SU-DHL-6 (cell line): Measurements from ENCODE around the gene TRIB2.

Experiments used
- EZH2phosphoT487 ChIP-seq: fragments of 200-600 bp; sonication (generic), shearing (Covaris generic); conservative IDR thresholded peaks from 2 replicates; pipeline ENCODE4 v1.6.1; 2018; ENCODE audit warnings: mild to moderate bottlenecking, antibody characterized with exemption, low read length, moderate library complexity, mixed read lengths
- TF ChIP-seq, protein P1 (sequence below): fragments of 200-600 bp; sonication (generic); IDR thresholded peaks from one replicate; pipeline ENCODE4 v1.5.1; 2017; ENCODE audit warnings: antibody characterized with exemption, mild to moderate bottlenecking, low read length, moderate library complexity; ENCODE audit not compliant: insufficient read depth, poor library complexity, severe bottlenecking

DNA sequence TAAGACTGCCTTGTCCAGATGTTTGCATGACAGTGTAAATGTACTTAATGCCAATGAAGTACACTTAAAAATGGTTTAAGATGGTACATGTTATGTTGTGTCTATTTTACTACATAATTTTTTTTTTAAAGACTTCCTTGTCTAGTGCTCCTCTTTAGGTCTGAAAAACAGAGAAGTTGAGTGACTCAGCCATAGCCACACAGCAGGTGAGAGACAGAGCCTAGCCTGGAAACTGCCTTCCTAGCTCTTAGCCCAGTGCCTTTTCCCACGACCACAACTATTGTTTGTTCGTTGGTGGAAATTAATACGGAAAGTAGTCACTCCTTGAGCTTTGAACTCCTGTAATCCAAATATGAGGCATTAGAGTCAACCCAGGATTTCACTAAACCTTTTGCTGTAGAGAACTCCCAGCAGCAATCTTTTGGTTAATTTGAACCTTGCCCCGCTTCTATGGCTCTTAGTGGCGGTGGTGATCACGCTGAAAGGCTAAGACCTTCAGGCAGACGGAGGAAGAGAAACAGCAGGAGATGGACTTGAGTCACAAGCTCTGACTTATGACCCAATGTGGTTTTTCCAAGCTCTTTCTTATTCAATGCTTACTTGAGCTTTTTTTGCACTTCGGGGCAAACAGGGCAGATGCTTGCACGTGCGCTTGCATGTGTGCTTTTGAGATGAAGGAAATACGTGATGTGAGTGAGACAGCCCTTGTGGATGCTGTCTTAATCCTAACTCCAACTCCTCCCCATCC is 21.2 kb downstream of the TRIB2 start:
- TF ChIP-seq, protein P1, sequence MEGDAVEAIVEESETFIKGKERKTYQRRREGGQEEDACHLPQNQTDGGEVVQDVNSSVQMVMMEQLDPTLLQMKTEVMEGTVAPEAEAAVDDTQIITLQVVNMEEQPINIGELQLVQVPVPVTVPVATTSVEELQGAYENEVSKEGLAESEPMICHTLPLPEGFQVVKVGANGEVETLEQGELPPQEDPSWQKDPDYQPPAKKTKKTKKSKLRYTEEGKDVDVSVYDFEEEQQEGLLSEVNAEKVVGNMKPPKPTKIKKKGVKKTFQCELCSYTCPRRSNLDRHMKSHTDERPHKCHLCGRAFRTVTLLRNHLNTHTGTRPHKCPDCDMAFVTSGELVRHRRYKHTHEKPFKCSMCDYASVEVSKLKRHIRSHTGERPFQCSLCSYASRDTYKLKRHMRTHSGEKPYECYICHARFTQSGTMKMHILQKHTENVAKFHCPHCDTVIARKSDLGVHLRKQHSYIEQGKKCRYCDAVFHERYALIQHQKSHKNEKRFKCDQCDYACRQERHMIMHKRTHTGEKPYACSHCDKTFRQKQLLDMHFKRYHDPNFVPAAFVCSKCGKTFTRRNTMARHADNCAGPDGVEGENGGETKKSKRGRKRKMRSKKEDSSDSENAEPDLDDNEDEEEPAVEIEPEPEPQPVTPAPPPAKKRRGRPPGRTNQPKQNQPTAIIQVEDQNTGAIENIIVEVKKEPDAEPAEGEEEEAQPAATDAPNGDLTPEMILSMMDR, result no peak
- TF ChIP-seq EZH2phosphoT487, result no peak
